Measurements from ENCODE around the gene WTIP. TPM values are rescaled to one million over a fixed set of nuclear protein-coding genes. Genes with fewer than 3 reads are reported as not detected.
"Not testable (repeated sequence)": the region's sequence is repeated elsewhere in the genome, so short reads cannot be mapped to it uniquely, and the experiment has no call there.

The WTIP gene
- total RNA-seq, 1 experiment from 2014 or later = 32.5 TPM

GRCh38 chr19:34461375-34462100 is 20.0 kb upstream of the WTIP start:
- Histone ChIP-seq H4K91ac (ENCODE audit: insufficient read length, low read depth, low read length) (no peak overlapping the region), H3K27me3 (ENCODE audit: insufficient read depth, low read length) (no peaks in the 10 kb centered on the region), H3K79me2 (ENCODE audit: insufficient read depth, low read length) (no peaks in the 10 kb centered on the region), H2AK5ac (ENCODE audit: insufficient read length, low read length) (no peak overlapping the region), H3K27ac (ENCODE audit: insufficient read length, low read depth, low read length) (no peak overlapping the region), H4K8ac (replicated peaks; ENCODE audit: insufficient read length, low read depth, low read length) (no peak overlapping the region), H3T11ph (ENCODE audit: low read length) (no peak overlapping the region), H3K56ac (ENCODE audit: insufficient read length, low read depth, low read length) (no peak overlapping the region), H3K14ac (ENCODE audit: insufficient read depth, low read length) (no peak overlapping the region), H3K23me2 (ENCODE audit: insufficient read length, low read depth, low read length, poor library complexity, severe bottlenecking) (no peaks in the 10 kb centered on the region), H3K9me3 (ENCODE audit: control insufficient read depth, low read depth, low read length) (no peaks in the 10 kb centered on the region), H3K23ac (ENCODE audit: insufficient read length, low read depth, low read length) (no peak overlapping the region), H2BK20ac (ENCODE audit: low read depth, low read length, poor library complexity, severe bottlenecking) (no peak overlapping the region), H2BK5ac (ENCODE audit: insufficient read length, low read length) (no peak overlapping the region), H4K5ac (ENCODE audit: insufficient read length, low read depth, low read length) (no peak overlapping the region), H3K18ac (ENCODE audit: insufficient read length, low read depth, low read length) (no peak overlapping the region), H3K4me1 (ENCODE audit: insufficient read depth, low read length) (no peaks in the 10 kb centered on the region), H2BK15ac (ENCODE audit: low read depth, low read length) (no peak overlapping the region), H2BK12ac (ENCODE audit: insufficient read length, low read depth, low read length) (no peak overlapping the region), H4K20me1 (ENCODE audit: control insufficient read depth, insufficient read depth, insufficient read length) (no peaks in the 10 kb centered on the region), H3K4ac (ENCODE audit: low read depth, low read length) (no peak overlapping the region), H3K9ac (ENCODE audit: extremely low read depth, insufficient read length, low read length) (no peak overlapping the region), H2AFZ (ENCODE audit: low read length) (no peak overlapping the region), H3K79me1 (ENCODE audit: insufficient read depth, low read depth, low read length, poor library complexity, severe bottlenecking) (no peaks in the 10 kb centered on the region), H2BK120ac (ENCODE audit: low read depth, low read length, poor library complexity, severe bottlenecking) (no peak overlapping the region), H3K4me2 (ENCODE audit: insufficient read depth, insufficient read length, low read length) (no peak overlapping the region)
- peaks cover 4 to 17% of the 10 kb centered on the region in 2 experiments; a peak in 3 of 4 replicates for H3K4me1 Mint-ChIP-seq
- WGBS (ENCODE audit: extremely low coverage, insufficient read length, low lambda C conversion rate) = no CpG with 5 or more reads among the region's 5 CpGs
- H3K4me3 Mint-ChIP-seq = no peak overlapping the region
- no peaks in the 10 kb centered on the region for H3K27me3 Mint-ChIP-seq (ENCODE audit: low read depth)
- no peak for DNase-seq
- no peak for TF ChIP-seq CTCF (conservative IDR thresholded peaks at IDR 0.05)
- H3K9me3 Mint-ChIP-seq = no peaks in the 10 kb centered on the region
- H3K27ac Mint-ChIP-seq = peak overlapping the region in 1 of 3 experiments; percentile 68; a peak in 2 of 7 replicates
- peaks cover 59 to 94% (median 91%) of the 10 kb centered on the region in 3 experiments; a peak in 6 of 7 replicates for H3K36me3 Mint-ChIP-seq (ENCODE audit: insufficient read depth in 1 of 3, low read depth in 3 of 3)

GRCh38 chr19:34464785-34465184 is 16.8 kb upstream of the WTIP start:
- H3K23me2 ChIP-seq (ENCODE audit: insufficient read length, low read depth, low read length, poor library complexity, severe bottlenecking); H4K20me1 ChIP-seq (ENCODE audit: control insufficient read depth, insufficient read depth, insufficient read length); H2BK12ac ChIP-seq (ENCODE audit: insufficient read length, low read depth, low read length); H3K4me3 Mint-ChIP-seq; H3K4me2 ChIP-seq (ENCODE audit: insufficient read depth, insufficient read length, low read length); H3K9ac ChIP-seq (ENCODE audit: extremely low read depth, insufficient read length, low read length); H4K8ac ChIP-seq (replicated peaks; ENCODE audit: insufficient read length, low read depth, low read length); DNase-seq; H3K18ac ChIP-seq (ENCODE audit: insufficient read length, low read depth, low read length); H3T11ph ChIP-seq (ENCODE audit: low read length); H2BK15ac ChIP-seq (ENCODE audit: low read depth, low read length); H3K23ac ChIP-seq (ENCODE audit: insufficient read length, low read depth, low read length); H3K14ac ChIP-seq (ENCODE audit: insufficient read depth, low read length); H3K27ac Mint-ChIP-seq; H2AFZ ChIP-seq (ENCODE audit: low read length); H4K91ac ChIP-seq (ENCODE audit: insufficient read length, low read depth, low read length); H2BK20ac ChIP-seq (ENCODE audit: low read depth, low read length, poor library complexity, severe bottlenecking); H3K4ac ChIP-seq (ENCODE audit: low read depth, low read length); H3K4me1 ChIP-seq (ENCODE audit: insufficient read depth, low read length); H4K5ac ChIP-seq (ENCODE audit: insufficient read length, low read depth, low read length); H3K79me1 ChIP-seq (ENCODE audit: insufficient read depth, low read depth, low read length, poor library complexity, severe bottlenecking); H3K9me3 Mint-ChIP-seq; H2BK120ac ChIP-seq (ENCODE audit: low read depth, low read length, poor library complexity, severe bottlenecking); H3K56ac ChIP-seq (ENCODE audit: insufficient read length, low read depth, low read length); H3K9me3 ChIP-seq (ENCODE audit: control insufficient read depth, low read depth, low read length); H3K27me3 Mint-ChIP-seq (ENCODE audit: low read depth); H2AK5ac ChIP-seq (ENCODE audit: insufficient read length, low read length); H3K27ac ChIP-seq (ENCODE audit: insufficient read length, low read depth, low read length); H3K27me3 ChIP-seq (ENCODE audit: insufficient read depth, low read length); H3K79me2 ChIP-seq (ENCODE audit: insufficient read depth, low read length); H3K4me1 Mint-ChIP-seq; H2BK5ac ChIP-seq (ENCODE audit: insufficient read length, low read length): not testable (repeated sequence)
- no CpG with 5 or more reads among the region's 4 CpGs for WGBS (ENCODE audit: extremely low coverage, insufficient read length, low lambda C conversion rate)
- peaks cover 61 to 96% (median 92%) of the 10 kb centered on the region in 3 experiments; a peak in 6 of 7 replicates for H3K36me3 Mint-ChIP-seq (ENCODE audit: insufficient read depth in 1 of 3, low read depth in 3 of 3)

Data from H9 (cell line).